Measurements from ENCODE around the gene TRIOBP. TPM values are rescaled to one million over a fixed set of nuclear protein-coding genes. Genes with fewer than 3 reads are reported as not detected.

Gene TRIOBP
- total RNA-seq, 2 donors from 2014 or later, result 29.9 to 35.1 TPM

DNA sequence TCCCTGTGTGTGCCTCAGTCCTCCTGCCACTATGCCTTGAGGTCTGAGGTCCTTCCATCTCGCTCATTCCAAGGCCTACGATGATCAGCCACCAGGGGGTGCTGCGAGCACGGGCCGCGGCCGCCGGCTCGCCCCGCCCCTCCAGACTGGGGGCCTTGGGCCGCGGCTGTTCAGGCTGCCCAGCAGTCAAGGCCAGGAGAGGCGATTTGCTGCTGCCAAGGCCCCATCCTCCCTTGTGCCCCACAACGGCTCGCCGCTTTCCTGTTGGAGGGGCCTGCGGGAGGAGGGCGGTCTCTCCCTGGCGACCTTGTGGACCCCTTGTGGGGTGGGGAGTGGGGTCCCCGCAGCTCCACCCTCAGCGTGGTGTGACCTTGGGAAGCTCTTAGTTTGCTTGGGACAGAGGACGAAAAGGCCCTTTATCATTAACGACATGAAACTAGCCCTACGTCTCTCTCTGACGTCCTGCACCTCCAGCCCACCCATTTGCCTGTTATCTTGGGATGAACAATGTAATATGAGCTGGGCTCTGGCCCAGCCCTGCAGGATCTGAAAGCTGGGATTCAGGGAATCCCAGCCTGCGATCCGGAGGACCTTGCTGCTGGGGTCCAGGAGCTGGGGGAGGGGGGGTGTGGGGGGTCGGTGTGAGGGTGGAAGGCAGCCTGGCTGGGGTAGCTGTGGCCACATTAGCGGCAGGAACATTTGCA, 121.0 kb downstream of the TRIOBP start:
- DNase-seq (ENCODE audit: low spot score), result peak; percentile 78
- Mint-ChIP-seq H3K4me3 (no peak overlapping the region), H3K27ac (no peak overlapping the region)

DNA sequence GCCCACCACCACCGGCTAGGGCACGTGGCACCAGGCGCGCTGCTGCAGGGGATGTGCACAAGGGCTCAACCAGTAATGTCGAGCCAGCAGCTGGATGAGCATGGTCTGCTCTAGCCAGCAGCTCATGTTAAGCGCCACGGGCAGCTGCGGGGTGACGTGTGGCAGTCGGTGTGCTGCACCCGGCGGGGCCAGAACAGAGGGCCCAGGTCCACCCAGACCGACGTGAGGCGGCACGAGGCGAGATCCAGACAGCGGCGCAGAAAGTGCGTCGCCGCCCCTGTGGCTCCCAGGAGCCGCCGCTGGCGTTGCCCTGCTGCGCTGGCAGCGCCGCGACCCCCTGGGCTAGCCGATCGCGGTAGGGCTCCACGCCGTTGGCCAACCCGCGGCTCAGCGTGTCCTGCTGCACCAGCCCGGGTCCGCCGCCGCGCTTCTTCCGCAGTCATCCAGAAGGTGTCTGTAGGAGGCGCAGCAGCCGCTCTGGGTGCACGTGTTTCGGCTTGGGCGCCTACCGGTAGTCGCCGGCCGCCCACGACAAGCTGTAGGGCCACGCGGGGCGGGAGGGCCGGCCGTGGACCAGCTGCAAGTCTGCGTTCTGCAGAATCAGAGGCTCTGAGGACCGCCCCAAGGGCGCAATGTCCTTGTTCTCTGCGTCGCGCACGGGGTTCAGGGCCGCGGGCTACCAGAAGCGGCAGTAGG, 121.7 kb downstream of the TRIOBP start:
- H3K4me1 Mint-ChIP-seq (ENCODE audit: low read depth in 2 of 2), result peaks cover 0 to 10% of the 10 kb centered on the region in 2 donors
- DNase-seq (ENCODE audit: low spot score), result peak; percentile 75
- ATAC-seq, result peak; percentile 80 to 87
- H3K27ac Mint-ChIP-seq, result no peak overlapping the region
- peaks cover 8 to 21% of the 10 kb centered on the region in 2 donors for H3K27me3 Mint-ChIP-seq
- no peaks in the 10 kb centered on the region for H3K36me3 Mint-ChIP-seq
- no peaks in the 10 kb centered on the region for H3K9me3 Mint-ChIP-seq
- peak overlapping the region; percentile 48 for H3K4me3 Mint-ChIP-seq

More for the DNA sequence above, 121.0 kb downstream of the TRIOBP start:
- Mint-ChIP-seq H3K9me3 (no peaks in the 10 kb centered on the region), H3K4me1 (ENCODE audit: low read depth in 2 of 2) (peaks cover 0 to 10% of the 10 kb centered on the region in 2 donors), H3K36me3 (no peaks in the 10 kb centered on the region), H3K27me3 (peaks cover 8 to 16% of the 10 kb centered on the region in 2 donors)
- ATAC-seq, result peak; percentile 82 to 88

DNA sequence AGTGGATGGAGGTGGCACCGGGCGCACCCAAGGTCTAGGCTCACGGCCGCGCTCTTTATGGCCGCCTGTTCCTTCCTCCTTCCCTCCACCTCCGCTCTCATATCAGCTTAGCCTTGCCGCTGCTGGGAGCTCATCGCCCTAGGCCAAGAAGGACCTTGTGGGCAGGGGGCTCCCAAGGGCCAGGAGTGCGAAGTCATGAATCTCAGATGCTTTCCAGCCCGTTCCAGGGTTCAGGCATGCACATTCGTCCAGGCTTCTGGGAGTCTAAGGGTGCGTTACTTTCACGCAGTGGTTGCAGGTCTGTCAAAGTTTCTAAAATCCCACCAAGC, 122.2 kb downstream of the TRIOBP start:
- Mint-ChIP-seq H3K27ac (no peak overlapping the region), H3K27me3 (peaks cover 8 to 21% of the 10 kb centered on the region in 2 donors), H3K36me3 (no peaks in the 10 kb centered on the region), H3K4me3 (peak overlapping the region; percentile 48), H3K9me3 (no peaks in the 10 kb centered on the region), H3K4me1 (ENCODE audit: low read depth in 2 of 2) (peaks cover 0 to 10% of the 10 kb centered on the region in 2 donors)
- ATAC-seq (no peak), DNase-seq (ENCODE audit: low spot score) (no peak)

DNA sequence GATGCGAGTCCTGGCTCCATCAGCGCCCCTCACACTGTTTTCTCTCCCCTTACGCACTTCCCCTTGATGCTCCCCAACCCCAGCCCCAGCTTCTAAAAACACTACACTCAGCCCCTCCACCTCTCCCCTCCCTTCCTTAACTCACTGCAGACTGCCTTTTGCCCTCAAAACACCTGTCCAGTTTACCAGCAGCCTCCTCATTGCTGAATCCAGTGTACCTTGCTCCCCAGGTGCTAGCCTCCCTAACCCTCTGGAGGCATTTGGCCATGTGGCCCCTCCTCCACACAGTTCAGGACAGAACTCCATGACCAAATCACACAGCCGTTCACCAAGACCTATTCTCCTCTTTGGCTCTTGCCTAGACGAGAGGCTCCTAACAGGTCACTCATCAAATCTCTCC, 123.5 kb downstream of the TRIOBP start:
- ATAC-seq, result no peak
- H3K4me3 Mint-ChIP-seq, result no peak overlapping the region
- H3K27me3 Mint-ChIP-seq, result peaks cover 8 to 21% of the 10 kb centered on the region in 2 donors
- peaks cover 0 to 10% of the 10 kb centered on the region in 2 donors for H3K4me1 Mint-ChIP-seq (ENCODE audit: low read depth in 2 of 2)
- H3K9me3 Mint-ChIP-seq, result no peaks in the 10 kb centered on the region
- H3K27ac Mint-ChIP-seq, result no peak overlapping the region
- H3K36me3 Mint-ChIP-seq, result no peaks in the 10 kb centered on the region
- no peak for DNase-seq (ENCODE audit: low spot score)

DNA sequence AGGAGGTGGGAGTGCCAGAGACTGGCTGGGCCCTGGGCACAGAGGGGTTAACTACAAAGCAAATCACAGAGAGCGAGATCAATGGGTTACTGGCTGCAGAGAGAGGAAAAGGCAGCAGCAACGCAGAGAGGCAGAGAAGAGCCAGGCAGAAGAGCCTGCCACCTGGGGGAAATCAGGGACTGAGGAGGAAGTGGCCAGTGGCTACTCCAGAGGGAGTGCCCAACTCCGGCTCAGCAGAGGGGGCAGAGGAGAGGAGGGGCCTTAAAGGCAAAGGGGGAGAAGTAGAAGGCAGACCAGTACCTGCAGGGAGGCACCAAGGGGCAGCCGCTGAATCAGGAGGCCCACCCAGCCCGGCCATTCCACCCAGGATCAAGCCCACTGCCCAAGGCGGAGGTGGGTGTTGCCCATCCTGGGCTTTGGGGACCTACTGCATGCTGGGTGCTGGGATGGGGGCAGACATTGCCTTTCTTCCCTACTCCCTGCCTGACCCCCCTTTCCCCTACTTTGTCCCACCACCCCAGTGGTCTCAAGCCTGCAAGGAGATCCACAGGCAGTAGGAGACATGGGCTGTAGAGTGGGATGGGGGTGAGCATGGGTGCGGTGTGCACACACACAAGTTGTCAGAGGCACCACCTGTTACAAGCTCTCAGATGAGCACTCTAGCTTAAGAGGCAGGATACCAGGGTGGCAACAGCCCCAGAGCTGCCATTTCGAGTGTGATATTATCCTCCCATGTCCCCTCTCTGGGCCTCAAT, 125.4 kb downstream of the TRIOBP start:
- Mint-ChIP-seq H3K4me1 (ENCODE audit: low read depth in 2 of 2) (peaks cover 5 to 13% of the 10 kb centered on the region in 2 donors), H3K27me3 (peaks cover 8 to 21% of the 10 kb centered on the region in 2 donors), H3K36me3 (no peaks in the 10 kb centered on the region), H3K27ac (no peak overlapping the region), H3K9me3 (no peaks in the 10 kb centered on the region), H3K4me3 (peak overlapping the region; percentile 13)
- DNase-seq (ENCODE audit: low spot score) (no peak), ATAC-seq (no peak)

DNA sequence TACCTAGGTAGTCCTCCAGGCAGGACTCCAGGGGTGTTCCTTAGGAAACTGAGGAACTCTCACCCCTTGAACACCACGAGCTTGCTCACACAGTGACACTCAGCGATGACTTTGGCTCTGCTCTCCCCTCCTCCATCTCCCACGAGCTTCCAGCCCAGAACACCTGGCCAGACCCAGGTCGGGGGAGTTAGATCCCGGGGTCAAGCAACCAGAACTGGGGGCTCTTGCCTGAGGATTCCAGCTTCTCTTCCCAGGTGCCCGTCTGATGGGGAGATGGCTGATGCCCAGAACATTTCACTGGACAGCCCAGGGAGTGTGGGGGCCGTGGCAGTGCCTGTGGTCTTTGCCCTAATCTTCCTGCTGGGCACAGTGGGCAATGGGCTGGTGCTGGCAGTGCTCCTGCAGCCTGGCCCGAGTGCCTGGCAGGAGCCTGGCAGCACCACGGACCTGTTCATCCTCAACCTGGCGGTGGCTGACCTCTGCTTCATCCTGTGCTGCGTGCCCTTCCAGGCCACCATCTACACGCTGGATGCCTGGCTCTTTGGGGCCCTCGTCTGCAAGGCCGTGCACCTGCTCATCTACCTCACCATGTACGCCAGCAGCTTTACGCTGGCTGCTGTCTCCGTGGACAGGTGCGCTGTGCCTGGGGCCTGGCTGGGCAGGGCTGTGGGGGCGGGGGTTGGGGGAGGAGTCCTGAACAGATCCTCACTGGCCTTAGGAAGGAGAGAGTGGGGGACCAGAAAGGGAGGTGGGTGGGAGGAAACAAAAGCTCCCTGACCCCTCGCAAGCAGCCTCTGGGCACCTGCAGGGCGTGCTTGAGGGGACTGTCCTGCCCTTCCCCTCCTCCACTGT, 126.5 kb downstream of the TRIOBP start, which contains the start of gene GALR3:
Gene GALR3, plus strand, starts transcription at position 249 of the 852 bp plus-strand sequence. Its CDS starts 25 bp downstream, at position 274.
- Mint-ChIP-seq H3K9me3 (no peaks in the 10 kb centered on the region), H3K27me3 (peaks cover 8 to 18% of the 10 kb centered on the region in 2 donors), H3K27ac (no peak within 1 kb of the TSS), H3K36me3 (no peaks in the 10 kb centered on the region), H3K4me3 (peak within 1 kb of the TSS; percentile 37), H3K4me1 (ENCODE audit: low read depth in 2 of 2) (peaks cover 5 to 6% of the 10 kb centered on the region in 2 donors)
- no peak for DNase-seq (ENCODE audit: low spot score)
- ATAC-seq, result no peak

DNA sequence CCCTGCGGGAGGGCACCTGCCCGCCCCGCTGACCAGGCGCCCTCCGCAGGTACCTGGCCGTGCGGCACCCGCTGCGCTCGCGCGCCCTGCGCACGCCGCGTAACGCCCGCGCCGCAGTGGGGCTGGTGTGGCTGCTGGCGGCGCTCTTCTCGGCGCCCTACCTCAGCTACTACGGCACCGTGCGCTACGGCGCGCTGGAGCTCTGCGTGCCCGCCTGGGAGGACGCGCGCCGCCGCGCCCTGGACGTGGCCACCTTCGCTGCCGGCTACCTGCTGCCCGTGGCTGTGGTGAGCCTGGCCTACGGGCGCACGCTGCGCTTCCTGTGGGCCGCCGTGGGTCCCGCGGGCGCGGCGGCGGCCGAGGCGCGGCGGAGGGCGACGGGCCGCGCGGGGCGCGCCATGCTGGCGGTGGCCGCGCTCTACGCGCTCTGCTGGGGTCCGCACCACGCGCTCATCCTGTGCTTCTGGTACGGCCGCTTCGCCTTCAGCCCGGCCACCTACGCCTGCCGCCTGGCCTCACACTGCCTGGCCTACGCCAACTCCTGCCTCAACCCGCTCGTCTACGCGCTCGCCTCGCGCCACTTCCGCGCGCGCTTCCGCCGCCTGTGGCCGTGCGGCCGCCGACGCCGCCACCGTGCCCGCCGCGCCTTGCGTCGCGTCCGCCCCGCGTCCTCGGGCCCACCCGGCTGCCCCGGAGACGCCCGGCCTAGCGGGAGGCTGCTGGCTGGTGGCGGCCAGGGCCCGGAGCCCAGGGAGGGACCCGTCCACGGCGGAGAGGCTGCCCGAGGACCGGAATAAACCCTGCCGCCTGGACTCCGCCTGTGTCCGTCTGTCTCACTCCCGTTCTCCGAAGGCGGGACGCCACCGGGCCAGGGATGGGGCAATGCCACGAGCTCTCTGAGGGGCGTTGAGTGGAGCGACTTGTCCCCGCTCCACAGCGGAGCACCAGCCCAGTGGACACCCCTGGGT, 128.1 kb downstream of the TRIOBP start:
- DNase-seq (ENCODE audit: low spot score) (no peak), ATAC-seq (peak; percentile 68 to 83)
- Mint-ChIP-seq H3K9me3 (no peaks in the 10 kb centered on the region), H3K36me3 (no peaks in the 10 kb centered on the region), H3K4me1 (ENCODE audit: low read depth in 2 of 2) (peaks cover 4 to 5% of the 10 kb centered on the region in 2 donors), H3K27ac (no peak overlapping the region), H3K27me3 (peaks cover 8 to 16% of the 10 kb centered on the region in 2 donors), H3K4me3 (peak overlapping the region; percentile 72)

Other genes starting within 250 kb of the TRIOBP start
- gene MFNG, start 210.7 kb upstream of the TRIOBP start, total RNA-seq, result 100 to 1,000 TPM; 135 to 338 TPM
- gene CARD10, start 177.6 kb upstream of the TRIOBP start, total RNA-seq, result under 1 TPM; 0.38 to 0.53 TPM
- 1 to 10 TPM; 1.9 to 3.5 TPM for gene CDC42EP1, start 136.6 kb upstream of the TRIOBP start, total RNA-seq
- gene LGALS2, start 117.0 kb upstream of the TRIOBP start, total RNA-seq, result not detected
- 100 to 1,000 TPM in 1 of 2 donors, 10 to 100 TPM in 1; 85.5 to 142 TPM for gene GGA1, start 88.2 kb upstream of the TRIOBP start, total RNA-seq
- gene SH3BP1, start 57.4 kb upstream of the TRIOBP start, total RNA-seq, result 100 to 1,000 TPM; 160 to 229 TPM
- gene PDXP, start 38.3 kb upstream of the TRIOBP start, total RNA-seq, result 10 to 100 TPM; 43.9 to 58.4 TPM
- gene LGALS1, start 21.4 kb upstream of the TRIOBP start, total RNA-seq, result 100 to 1,000 TPM; 290 to 675 TPM
- gene NOL12, start 10.7 kb upstream of the TRIOBP start, total RNA-seq, result 10 to 100 TPM; 37.4 to 48.3 TPM
- gene GCAT, start 110.9 kb downstream of the TRIOBP start, total RNA-seq, result 10 to 100 TPM; 11.5 to 12.3 TPM
- not detected for gene GALR3, start 126.3 kb downstream of the TRIOBP start, total RNA-seq
- 10 to 100 TPM; 23.2 to 42.2 TPM for gene ANKRD54, start 147.3 kb downstream of the TRIOBP start, total RNA-seq
- gene EIF3L, start 152.4 kb downstream of the TRIOBP start, total RNA-seq, result 100 to 1,000 TPM; 271 to 340 TPM
- 10 to 100 TPM; 21.3 to 24.5 TPM for gene MICALL1, start 209.2 kb downstream of the TRIOBP start, total RNA-seq